ENCODE measurements around the gene SEC14L3.
"Not testable (repeated sequence)": the region's sequence is repeated elsewhere in the genome, so short reads cannot be mapped to it uniquely, and the experiment has no call there.

The SEC14L3 gene

GRCh38 chr22:30479981-30480380 lies 8.2 kb upstream of the SEC14L3 start:
- DNase-seq (ENCODE audit: low read depth): no peak
- no peak for TF ChIP-seq CTCF (conservative IDR thresholded peaks at IDR 0.05; ENCODE audit: control insufficient read depth, insufficient read depth, low read depth, low read length)

GRCh38 chr22:30474683-30475424 lies 3.0 kb upstream of the SEC14L3 start:
- TF ChIP-seq CTCF (conservative IDR thresholded peaks at IDR 0.05; ENCODE audit: control insufficient read depth, insufficient read depth, low read depth, low read length): no peak
- no peak for DNase-seq (ENCODE audit: low read depth)
- H3K4me3 ChIP-seq (ENCODE audit: control insufficient read depth, low read depth, low read length): no peak overlapping the region

More at GRCh38 chr22:30479981-30480380, 8.2 kb upstream of the SEC14L3 start:
- no peak overlapping the region for H3K4me3 ChIP-seq (ENCODE audit: control insufficient read depth, low read depth, low read length)

- no peak for DNase-seq (ENCODE audit: low read depth)
- no peak for TF ChIP-seq CTCF (conservative IDR thresholded peaks at IDR 0.05; ENCODE audit: control insufficient read depth, insufficient read depth, low read depth, low read length)
- no peak overlapping the region for H3K4me3 ChIP-seq (ENCODE audit: control insufficient read depth, low read depth, low read length)
These were observed 2.3 kb upstream of the SEC14L3 start for GRCh38 chr22:30474121-30474520.

- no peak for TF ChIP-seq CTCF (conservative IDR thresholded peaks at IDR 0.05; ENCODE audit: control insufficient read depth, insufficient read depth, low read depth, low read length)
- H3K4me3 ChIP-seq (ENCODE audit: control insufficient read depth, low read depth, low read length): no peak overlapping the region
- DNase-seq (ENCODE audit: low read depth): no peak
These were observed 1.3 kb upstream of the SEC14L3 start for GRCh38 chr22:30472994-30473720.

- no peak for DNase-seq (ENCODE audit: low read depth)
- no peak for TF ChIP-seq CTCF (conservative IDR thresholded peaks at IDR 0.05; ENCODE audit: control insufficient read depth, insufficient read depth, low read depth, low read length)
- no peak overlapping the region for H3K4me3 ChIP-seq (ENCODE audit: control insufficient read depth, low read depth, low read length)
These were observed 1.2 kb downstream of the SEC14L3 start for GRCh38 chr22:30470655-30471054.

GRCh38 chr22:30469165-30469564 lies 2.7 kb downstream of the SEC14L3 start:
- no peak for DNase-seq (ENCODE audit: low read depth)
- H3K4me3 ChIP-seq (ENCODE audit: control insufficient read depth, low read depth, low read length): no peak overlapping the region
- no peak for TF ChIP-seq CTCF (conservative IDR thresholded peaks at IDR 0.05; ENCODE audit: control insufficient read depth, insufficient read depth, low read depth, low read length)

- not testable (repeated sequence) for H3K4me3 ChIP-seq (ENCODE audit: control insufficient read depth, low read depth, low read length); DNase-seq (ENCODE audit: low read depth)
These were observed 11.3 kb downstream of the SEC14L3 start for GRCh38 chr22:30460555-30460954.
